Panc1 (cell line): ENCODE results near the gene UGT1A7. TPM values are rescaled to one million over a fixed set of nuclear protein-coding genes. Genes with fewer than 3 reads are reported as not detected.
"Not testable (repeated sequence)": the region's sequence is repeated elsewhere in the genome, so short reads cannot be mapped to it uniquely, and the experiment has no call there.

Experiments used
- ATAC-seq: fragments of 200-7000 bp; cut with Tn5 transposase; 2 replicates; pipeline ENCODE4 v1.9.1; 2020; ENCODE audit warnings: mild to moderate bottlenecking, moderate library complexity
- BruUV-seq: library from RNA; stranded (reverse); fragments of 400-500 nt; replicated peaks from 2 replicates; lab custom pipeline; 2021; lab: Mats Ljungman, UMichigan
- CTCF ChIA-PET: fragments of 300-600 bp; sonication (Branson Sonifier 250); formaldehyde crosslinking; loops from one replicate; lab custom pipeline; 2022; ENCODE audit warnings: antibody characterized with exemption; lab: Charles Lee
- POLR2A ChIA-PET: fragments of 300-600 bp; sonication (Branson Sonifier 250); formaldehyde crosslinking; loops from one replicate; lab custom pipeline; 2022; ENCODE audit warnings: antibody characterized with exemption; lab: Charles Lee
- DNase-seq: peaks from one replicate; pipeline ENCODE4 v3.0.0-alpha.2; 2010; ENCODE audit warnings: low read depth, low spot score
- H3K27ac ChIP-seq: 2 replicates; pipeline ENCODE4 v1.5.1; 2011; ENCODE audit warnings: mild to moderate bottlenecking, low read length, inconsistent platforms
- H3K27me3 ChIP-seq: fragments of 200-500 bp; sonication (Bioruptor generic); 2 replicates; pipeline ENCODE4 v1.6.0; 2014; ENCODE audit warnings: low read length, inconsistent platforms; ENCODE audit not compliant: control insufficient read depth, insufficient read depth
- H3K36me3 ChIP-seq: fragments of 200-500 bp; sonication (Bioruptor generic); 2 replicates; pipeline ENCODE4 v1.5.1; 2014; ENCODE audit warnings: inconsistent platforms, mild to moderate bottlenecking, low read length, moderate library complexity; ENCODE audit not compliant: control insufficient read depth, insufficient read depth
- H3K4me1 ChIP-seq: 2 replicates; pipeline ENCODE4 v1.5.1; 2011; ENCODE audit warnings: inconsistent platforms, mild to moderate bottlenecking, low read length, moderate library complexity; ENCODE audit not compliant: control insufficient read depth, insufficient read depth
- H3K4me3 ChIP-seq, 2 experiments: 2 replicates each; pipeline ENCODE4 v1.5.1; 2011 to 2012; ENCODE audit warnings: low read depth in 2 of 2, low read length in 2 of 2, mild to moderate bottlenecking in 2 of 2, inconsistent platforms in 1 of 2, moderate library complexity in 1 of 2
- H3K9me3 ChIP-seq: fragments of 200-500 bp; sonication (Bioruptor generic); 2 replicates; pipeline ENCODE4 v1.5.1; 2014; ENCODE audit warnings: low read depth, mild to moderate bottlenecking, inconsistent platforms, low read length, moderate library complexity; ENCODE audit not compliant: control insufficient read depth, insufficient read depth
- POLR2AphosphoS5 ChIP-seq: IDR thresholded peaks from 2 replicates; pipeline ENCODE4 v1.6.1; 2012; ENCODE audit warnings: mild to moderate bottlenecking, low read depth, low read length, moderate library complexity
- SIN3A ChIP-seq: IDR thresholded peaks from 2 replicates; pipeline ENCODE4 v1.6.1; 2012; ENCODE audit warnings: low read depth, mild to moderate bottlenecking, low read length, moderate library complexity, borderline replicate concordance; ENCODE audit not compliant: insufficient read depth
- TCF7L2 ChIP-seq: IDR thresholded peaks from 2 replicates; pipeline ENCODE4 v1.6.1; 2011; ENCODE audit warnings: mild to moderate bottlenecking, low read depth, low read length, inconsistent platforms
- in situ Hi-C: cut with HindIII; loops from 2 replicates; pipeline ENCODE4 v1.10.0; 2016; ENCODE audit warnings: low sequenced_read_pairs, low pct_unique_long_range_greater_than_20kb
- intact Hi-C: fragments of 100-400 bp; cut with micrococcal nuclease; formaldehyde crosslinking; loops from one replicate; pipeline ENCODE4 v1.10.0; 2022; ENCODE audit not compliant: unreplicated experiment
- total RNA-seq: library from RNA; stranded (reverse); gene quantifications from one replicate; pipeline ENCODE4 v1.2.1, GENCODE V29; 2021; ENCODE audit not compliant: unreplicated experiment
- TF ChIP-seq, protein P1 (sequence below): fragments of 450-650 bp; IDR thresholded peaks from 2 replicates; pipeline ENCODE4 v1.5.1; 2017; ENCODE audit warnings: mild to moderate bottlenecking
- TF ChIP-seq, protein P2 (sequence below), 2 experiments: IDR thresholded peaks; 2 replicates each; pipeline ENCODE4 v1.6.1; 2011 to 2012; ENCODE audit warnings: low read depth in 2 of 2, control low read depth in 1 of 2, low read length in 1 of 2, mild to moderate bottlenecking in 1 of 2, moderate library complexity in 1 of 2; ENCODE audit not compliant: insufficient read depth in 1 of 2

Gene UGT1A7
- total RNA-seq, 1 experiment from 2014 or later = not detected

GRCh38 chr2:233718552-233718951 lies 36.9 kb downstream of the UGT1A7 start, which contains the start of gene UGT1A4:
Gene UGT1A4 (plus strand): TSS chr2:233718736. CDS start chr2:233718821, 85 bp downstream.
- Histone ChIP-seq H3K27me3 (no peaks in the 10 kb centered on the region), H3K9me3 (no peaks in the 10 kb centered on the region), H3K4me3 (no peak within 1 kb of the TSS), H3K36me3 (no peaks in the 10 kb centered on the region), H3K27ac (no peak within 1 kb of the TSS), H3K4me1 (no peaks in the 10 kb centered on the region)
- no TSS peak for BruUV-seq
- ChIA-PET POLR2A (interaction anchor here (0.5 kb wide), 1 partner anchor 241 kb away, joined by 9 read pairs; no protein-coding TSS in a partner anchor), CTCF (no interaction called here)
- no peak for DNase-seq
- intact Hi-C loops = no loop called here
- no peak for ATAC-seq
- TF ChIP-seq TCF7L2 (no peak), SIN3A (no peak), POLR2AphosphoS5 (no peak)
- TF ChIP-seq, protein P1, sequence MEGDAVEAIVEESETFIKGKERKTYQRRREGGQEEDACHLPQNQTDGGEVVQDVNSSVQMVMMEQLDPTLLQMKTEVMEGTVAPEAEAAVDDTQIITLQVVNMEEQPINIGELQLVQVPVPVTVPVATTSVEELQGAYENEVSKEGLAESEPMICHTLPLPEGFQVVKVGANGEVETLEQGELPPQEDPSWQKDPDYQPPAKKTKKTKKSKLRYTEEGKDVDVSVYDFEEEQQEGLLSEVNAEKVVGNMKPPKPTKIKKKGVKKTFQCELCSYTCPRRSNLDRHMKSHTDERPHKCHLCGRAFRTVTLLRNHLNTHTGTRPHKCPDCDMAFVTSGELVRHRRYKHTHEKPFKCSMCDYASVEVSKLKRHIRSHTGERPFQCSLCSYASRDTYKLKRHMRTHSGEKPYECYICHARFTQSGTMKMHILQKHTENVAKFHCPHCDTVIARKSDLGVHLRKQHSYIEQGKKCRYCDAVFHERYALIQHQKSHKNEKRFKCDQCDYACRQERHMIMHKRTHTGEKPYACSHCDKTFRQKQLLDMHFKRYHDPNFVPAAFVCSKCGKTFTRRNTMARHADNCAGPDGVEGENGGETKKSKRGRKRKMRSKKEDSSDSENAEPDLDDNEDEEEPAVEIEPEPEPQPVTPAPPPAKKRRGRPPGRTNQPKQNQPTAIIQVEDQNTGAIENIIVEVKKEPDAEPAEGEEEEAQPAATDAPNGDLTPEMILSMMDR = no peak
- TF ChIP-seq, protein P2, sequence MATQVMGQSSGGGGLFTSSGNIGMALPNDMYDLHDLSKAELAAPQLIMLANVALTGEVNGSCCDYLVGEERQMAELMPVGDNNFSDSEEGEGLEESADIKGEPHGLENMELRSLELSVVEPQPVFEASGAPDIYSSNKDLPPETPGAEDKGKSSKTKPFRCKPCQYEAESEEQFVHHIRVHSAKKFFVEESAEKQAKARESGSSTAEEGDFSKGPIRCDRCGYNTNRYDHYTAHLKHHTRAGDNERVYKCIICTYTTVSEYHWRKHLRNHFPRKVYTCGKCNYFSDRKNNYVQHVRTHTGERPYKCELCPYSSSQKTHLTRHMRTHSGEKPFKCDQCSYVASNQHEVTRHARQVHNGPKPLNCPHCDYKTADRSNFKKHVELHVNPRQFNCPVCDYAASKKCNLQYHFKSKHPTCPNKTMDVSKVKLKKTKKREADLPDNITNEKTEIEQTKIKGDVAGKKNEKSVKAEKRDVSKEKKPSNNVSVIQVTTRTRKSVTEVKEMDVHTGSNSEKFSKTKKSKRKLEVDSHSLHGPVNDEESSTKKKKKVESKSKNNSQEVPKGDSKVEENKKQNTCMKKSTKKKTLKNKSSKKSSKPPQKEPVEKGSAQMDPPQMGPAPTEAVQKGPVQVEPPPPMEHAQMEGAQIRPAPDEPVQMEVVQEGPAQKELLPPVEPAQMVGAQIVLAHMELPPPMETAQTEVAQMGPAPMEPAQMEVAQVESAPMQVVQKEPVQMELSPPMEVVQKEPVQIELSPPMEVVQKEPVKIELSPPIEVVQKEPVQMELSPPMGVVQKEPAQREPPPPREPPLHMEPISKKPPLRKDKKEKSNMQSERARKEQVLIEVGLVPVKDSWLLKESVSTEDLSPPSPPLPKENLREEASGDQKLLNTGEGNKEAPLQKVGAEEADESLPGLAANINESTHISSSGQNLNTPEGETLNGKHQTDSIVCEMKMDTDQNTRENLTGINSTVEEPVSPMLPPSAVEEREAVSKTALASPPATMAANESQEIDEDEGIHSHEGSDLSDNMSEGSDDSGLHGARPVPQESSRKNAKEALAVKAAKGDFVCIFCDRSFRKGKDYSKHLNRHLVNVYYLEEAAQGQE (IDR thresholded peaks at IDR 0.05; ENCODE audit: insufficient read depth in 1 of 2, low read depth in 2 of 2, low read length in 1 of 2) = no peak
- in situ Hi-C loops = no loop called here

GRCh38 chr2:233728723-233729301 lies 47.1 kb downstream of the UGT1A7 start, which contains the start of gene UGT1A3:
Gene UGT1A3 (plus strand): TSS chr2:233729042. CDS start chr2:233729127, 85 bp downstream.
- no peak within 1 kb of the TSS for H3K4me3 ChIP-seq
- no peaks in the 10 kb centered on the region for H3K4me1 ChIP-seq
- DNase-seq (no peak), ATAC-seq (no peak)
- no peaks in the 10 kb centered on the region for H3K27me3 ChIP-seq
- ChIA-PET POLR2A (no interaction called here), CTCF (no interaction called here)
- TF ChIP-seq, protein P2 (IDR thresholded peaks at IDR 0.05; ENCODE audit: insufficient read depth in 1 of 2, low read depth in 2 of 2, low read length in 1 of 2) = no peak
- TF ChIP-seq, protein P1 = no peak
- intact Hi-C loops (loop anchor here (10.0 kb wide), 1 partner anchor 114 kb away; the partner anchor contains the start of gene UGT1A8), in situ Hi-C loops (no loop called here)
- no TSS peak for BruUV-seq
- H3K9me3 ChIP-seq = no peaks in the 10 kb centered on the region
- H3K36me3 ChIP-seq = no peaks in the 10 kb centered on the region
- no peak within 1 kb of the TSS for H3K27ac ChIP-seq

DNA sequence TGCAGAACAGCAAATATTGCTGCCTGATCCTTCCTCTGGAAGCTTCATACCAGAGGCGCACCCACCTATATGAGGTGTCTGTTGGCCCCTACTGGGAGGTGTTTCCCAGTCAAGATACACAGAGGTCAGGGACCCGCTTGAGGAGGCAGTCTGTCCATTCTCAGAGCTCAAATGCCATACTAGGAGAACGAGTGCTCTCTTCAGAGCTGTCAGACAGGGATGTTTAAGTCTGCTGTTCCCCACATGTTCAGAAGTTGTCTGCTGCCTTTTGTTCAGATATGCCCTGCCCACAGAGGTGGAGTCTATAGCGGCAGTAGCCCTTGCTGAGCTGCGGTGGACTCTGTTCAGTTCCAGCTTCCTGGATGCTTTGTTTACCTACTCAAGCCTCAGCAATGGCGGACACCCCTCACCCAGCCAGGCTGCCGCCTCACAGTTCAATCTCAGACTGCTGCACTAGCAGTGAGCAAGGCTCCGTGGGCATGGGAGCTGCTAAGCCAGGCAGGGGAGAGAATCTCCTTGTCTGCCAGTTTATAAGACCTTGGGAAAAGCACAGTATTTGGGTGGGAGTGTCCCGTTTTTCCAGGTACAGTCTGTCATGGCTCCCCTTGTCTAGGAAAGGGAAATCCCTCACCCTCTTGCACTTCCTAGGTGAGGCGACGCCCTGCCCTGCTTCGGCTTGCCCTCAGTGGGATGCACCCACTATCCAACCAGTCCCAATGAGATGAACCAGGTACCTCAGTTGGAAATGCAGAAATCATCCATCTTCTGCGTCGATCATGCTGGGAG lies 55.4 kb downstream of the UGT1A7 start:
- CTCF ChIA-PET, DNase-seq, H3K4me1 ChIP-seq, H3K4me3 ChIP-seq, H3K27me3 ChIP-seq, POLR2A ChIA-PET, H3K27ac ChIP-seq, BruUV-seq, ATAC-seq, in situ Hi-C loops, H3K36me3 ChIP-seq, intact Hi-C loops, H3K9me3 ChIP-seq: not testable (repeated sequence)
